Hepatic stellate cell (primary cell): ENCODE results near the gene CPSF4.
A peak's percentile ranks its signal among the peaks of the same experiment; 100 is the strongest.

Experiments
- DNase-seq: peaks from one replicate; pipeline ENCODE4 v3.0.0; 2011; ENCODE audit warnings: low spot score

Gene CPSF4

DNA sequence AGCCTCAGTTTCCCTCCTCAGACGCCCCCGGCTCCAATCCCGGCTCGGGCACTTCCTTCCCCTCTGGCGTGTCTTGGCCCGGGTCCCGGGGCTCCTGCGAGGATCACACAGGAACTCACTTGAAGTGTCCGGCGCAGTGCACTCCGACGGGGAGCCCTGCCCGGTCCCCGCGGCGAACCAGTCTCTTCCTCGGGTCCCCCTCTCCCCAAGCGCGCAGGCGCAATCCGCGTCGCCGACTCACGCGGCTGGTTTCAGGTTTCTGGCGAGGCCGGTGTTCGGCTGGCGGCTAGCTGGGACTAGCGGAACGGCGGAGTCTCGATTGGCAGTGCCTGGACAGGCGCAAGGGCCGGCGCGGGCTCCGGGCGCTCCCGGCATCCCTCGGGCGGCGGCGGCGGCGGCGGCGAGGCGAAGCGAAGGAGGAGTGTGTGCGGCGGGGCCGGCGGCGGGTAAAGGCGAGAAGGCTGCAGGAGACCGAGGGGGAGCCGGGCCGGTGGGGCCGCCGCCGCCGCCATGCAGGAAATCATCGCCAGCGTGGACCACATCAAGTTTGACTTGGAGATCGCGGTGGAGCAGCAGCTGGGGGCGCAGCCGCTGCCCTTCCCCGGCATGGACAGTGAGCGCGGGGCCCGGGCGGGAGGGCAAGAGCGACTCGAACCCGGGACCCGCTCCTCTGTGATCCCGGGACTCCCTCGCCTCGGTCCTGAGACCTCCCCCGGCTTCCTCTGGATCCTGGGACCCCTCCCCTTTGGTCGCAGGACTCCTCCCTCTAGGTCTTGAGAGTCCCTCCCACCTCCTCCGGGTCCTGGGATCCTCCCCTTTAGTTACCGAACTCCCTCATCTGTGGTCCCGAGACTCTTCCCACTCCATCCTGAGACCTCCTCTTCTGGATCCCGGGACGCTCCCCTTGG is at the start of gene CPSF4, which contains the start of gene PTCD1:
Gene CPSF4 (plus strand): TSS at position 371 of the 908 bp plus-strand sequence. CDS start 140 bp downstream, at position 511.
Gene PTCD1 (minus strand): TSS at position 226 of the 908 bp plus-strand sequence. CDS start 3,556 bp downstream, outside the sequence.
- DNase-seq, result peak; percentile 100

DNA sequence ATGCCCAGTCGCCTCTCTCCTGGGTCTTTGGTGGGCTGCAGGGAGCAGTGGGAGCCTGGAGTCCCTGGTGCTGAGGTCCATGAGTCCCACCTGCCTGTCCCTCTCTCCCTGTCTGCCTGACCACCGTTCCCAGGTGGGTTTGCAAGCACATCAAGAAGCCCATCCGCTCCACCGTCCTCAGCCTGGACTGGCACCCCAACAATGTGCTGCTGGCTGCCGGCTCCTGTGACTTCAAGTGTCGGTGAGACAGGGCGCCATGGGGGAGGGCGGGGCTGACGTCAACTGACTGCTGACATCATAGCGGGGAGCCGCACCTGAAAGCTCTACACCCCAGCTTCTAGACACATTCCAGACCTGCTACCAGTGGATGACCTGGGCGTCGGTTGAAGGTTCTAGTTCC is 49.0 kb upstream of the CPSF4 start:
- no peak for DNase-seq

DNA sequence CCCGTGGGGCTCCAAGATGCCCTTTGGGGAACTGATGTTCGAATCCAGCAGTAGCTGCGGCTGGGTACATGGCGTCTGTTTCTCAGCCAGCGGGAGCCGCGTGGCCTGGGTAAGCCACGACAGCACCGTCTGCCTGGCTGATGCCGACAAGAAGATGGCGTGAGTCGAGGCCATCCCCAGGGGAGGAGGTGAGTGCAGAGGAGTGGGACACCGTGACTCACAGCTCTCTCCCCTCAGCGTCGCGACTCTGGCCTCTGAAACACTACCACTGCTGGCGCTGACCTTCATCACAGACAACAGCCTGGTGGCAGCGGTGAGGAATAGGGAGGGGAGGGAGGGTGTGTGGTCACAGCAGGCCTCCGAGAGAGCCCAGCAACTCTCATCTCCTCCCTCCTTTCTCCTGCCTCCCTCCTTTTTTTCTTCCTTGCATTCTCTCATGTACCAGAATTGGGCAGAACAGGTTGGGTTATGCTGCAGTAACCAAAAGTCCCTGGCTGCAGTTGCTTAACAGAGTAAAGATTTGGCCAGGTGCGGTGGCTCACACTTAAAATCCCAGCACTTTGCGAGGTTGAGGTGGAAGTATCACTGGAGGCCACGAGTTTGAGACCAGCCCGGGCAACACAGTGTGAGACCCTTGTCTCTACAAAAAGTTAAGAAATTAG is 47.7 kb upstream of the CPSF4 start:
- no peak for DNase-seq

DNA sequence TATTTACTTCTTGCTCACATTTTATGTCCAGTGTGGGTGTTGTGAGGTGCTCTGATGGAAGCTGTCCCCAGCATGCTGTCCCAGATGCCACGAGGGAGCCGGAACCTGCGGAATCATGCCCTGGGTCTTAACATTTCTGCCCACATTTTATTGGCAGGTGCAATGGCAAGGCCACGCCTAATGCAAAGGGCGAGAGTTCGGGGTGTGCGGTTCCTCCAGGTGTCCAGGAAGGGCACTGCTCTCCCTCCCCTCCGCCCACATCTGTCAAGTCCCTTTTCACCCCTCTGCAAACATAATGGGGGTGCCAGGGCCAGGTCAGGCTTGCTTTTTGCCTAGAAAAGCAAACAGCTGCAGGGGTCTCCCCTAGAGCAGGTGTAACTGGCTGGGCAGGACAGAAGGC is 46.7 kb upstream of the CPSF4 start:
- DNase-seq, result no peak

DNA sequence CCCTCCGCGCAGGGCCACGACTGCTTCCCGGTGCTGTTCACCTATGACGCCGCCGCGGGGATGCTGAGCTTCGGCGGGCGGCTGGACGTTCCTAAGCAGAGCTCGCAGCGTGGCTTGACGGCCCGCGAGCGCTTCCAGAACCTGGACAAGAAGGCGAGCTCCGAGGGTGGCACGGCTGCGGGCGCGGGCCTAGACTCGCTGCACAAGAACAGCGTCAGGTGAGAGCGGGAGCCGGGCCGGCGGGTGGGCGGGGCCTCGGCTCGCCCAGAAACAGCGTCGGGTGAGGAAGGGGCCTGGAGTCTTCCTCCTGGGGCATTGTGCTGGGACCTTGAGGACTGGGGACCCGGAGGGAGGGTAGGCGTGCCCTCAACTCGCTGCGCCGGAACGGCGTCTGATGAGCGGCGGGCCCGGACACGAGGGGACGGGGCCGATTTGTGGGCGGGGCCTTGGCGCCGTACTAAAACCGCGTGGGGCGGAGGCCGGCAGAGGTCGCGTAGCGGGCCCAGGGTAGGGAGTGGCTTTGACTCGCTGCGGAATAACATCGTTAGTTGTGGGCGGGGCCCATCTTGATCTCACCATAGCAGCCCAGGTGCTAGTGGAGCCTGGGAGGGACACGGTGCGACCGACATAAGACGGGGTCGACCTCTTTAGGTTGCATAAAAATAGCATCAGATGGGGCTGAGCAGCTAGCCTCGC is 45.9 kb upstream of the CPSF4 start:
- DNase-seq, result no peak

DNA sequence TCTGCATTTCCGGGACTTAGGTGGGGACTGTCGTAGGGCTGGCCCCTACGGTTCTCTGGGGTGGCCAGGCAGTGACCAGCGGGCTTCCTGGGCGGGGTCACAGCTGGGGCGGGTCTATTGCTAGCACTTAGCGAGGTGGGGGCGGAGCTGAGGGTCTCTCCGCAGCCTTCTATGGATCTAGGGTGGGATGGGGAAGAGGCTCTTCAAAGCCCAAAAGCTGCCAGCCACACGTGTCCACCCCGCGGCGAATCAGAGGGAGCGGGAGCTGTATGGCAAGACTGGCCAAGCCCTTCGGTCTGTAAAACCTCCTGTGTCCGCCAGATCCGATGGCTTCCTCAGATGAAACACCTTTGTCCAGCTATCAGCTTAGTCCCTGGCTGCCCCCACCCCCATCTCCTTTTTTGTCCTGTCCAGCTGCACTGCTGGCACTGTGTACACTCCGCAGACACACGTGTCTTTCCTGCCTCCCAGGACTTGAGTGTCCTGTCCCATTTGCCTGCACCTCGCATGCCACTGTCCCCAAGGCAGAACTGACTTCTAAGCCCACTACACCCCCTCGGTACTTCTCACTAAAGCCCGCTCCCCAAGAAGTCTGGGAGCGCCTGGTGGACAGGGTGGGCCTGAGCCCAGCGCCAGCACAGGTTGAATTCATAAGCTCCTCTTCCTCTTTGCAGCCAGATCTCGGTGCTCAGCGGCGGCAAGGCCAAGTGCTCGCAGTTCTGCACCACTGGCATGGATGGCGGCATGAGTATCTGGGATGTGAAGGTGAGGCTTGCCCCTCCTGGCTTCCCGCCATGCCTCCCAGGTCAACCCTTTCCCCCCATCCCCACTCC is 45.2 kb upstream of the CPSF4 start:
- DNase-seq, result no peak

DNA sequence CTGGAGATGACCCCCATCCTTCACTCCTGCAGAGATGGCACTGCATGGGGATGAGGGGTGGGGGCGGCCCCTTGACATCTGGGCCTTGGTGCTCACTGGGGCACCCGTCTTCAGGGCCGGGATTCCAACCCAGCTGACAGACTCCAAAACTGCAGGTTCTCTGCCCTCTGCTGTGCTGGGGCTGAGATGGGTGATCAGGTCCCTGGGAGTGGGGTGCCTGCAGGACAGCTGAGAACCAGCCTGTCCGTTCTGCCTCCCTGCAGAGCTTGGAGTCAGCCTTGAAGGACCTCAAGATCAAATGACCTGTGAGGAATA is 44.6 kb upstream of the CPSF4 start:
- DNase-seq, result no peak

DNA sequence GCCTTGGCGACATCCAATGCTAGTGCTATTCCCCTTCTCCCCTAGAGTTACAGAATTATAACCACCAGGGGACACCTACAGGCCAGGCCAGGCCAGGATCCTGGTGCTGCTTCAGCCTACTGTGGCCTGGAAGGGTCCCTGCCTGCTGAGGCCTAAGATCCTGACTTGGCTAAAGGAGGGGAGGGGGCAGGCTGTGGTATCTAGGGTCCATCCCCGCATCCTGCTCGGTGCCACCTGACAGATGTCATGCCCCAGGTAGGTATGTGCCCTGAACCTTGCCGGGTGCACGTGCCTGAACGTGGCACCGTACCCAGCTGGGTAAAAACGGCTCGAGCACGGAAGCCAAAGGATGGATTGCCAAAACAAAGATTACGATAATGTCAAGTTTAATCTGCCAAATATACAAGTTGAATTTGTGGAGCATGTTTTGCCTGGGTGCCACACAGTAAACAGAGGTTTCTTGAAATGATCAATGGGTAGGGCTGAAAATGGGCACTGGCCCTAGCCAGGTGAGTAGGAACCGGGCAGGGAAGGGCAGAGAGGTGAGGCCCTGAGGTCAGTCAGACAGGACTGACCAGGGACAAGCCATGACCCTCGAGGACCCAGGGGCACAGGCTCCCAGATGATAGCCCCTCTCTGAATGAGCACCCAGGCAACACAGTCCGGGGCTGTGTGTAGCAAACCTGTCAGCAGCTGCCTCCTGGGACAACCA is 43.0 kb upstream of the CPSF4 start:
- no peak for DNase-seq

DNA sequence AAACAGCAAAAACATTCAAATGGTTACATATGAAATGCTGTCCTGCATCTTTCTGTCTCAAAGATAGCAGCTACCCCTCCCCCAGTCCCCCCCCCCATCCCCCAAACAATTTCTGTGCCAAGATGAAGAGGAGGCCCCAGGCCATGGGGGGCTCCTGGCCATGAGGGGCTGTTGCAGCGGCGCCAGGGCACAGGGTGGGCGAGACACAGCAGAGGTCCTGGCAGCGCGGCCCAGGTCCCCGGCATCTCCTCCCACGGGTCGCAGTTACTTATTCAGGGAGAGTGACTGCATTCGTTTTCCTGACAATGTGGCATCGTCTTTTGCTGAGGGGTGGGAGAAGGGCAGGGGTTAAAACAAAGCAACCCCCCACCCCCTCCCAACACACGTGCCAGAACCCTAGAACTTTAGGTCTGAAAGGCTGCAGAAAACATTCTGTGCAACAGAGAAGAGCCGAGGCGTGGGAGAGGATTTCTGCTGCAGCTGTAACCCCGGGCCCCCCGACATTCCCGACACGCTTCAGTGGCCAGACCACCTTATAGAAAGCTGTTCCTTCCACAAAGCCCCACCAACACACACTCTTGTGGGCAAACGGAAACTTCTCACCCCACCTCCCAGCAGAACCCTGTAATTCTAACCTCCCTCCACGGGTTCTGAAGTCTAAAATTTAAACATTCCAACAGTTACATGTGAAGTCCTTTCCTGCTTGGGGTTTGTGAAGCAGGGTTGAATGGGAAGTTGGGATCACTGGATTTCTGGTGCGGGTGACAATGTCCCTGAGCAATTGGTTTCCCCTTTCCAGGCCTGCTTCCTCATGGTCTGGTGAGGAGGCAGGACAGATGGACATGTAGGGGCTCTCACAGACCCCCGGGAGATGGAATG is 42.1 kb upstream of the CPSF4 start:
- DNase-seq, result no peak

DNA sequence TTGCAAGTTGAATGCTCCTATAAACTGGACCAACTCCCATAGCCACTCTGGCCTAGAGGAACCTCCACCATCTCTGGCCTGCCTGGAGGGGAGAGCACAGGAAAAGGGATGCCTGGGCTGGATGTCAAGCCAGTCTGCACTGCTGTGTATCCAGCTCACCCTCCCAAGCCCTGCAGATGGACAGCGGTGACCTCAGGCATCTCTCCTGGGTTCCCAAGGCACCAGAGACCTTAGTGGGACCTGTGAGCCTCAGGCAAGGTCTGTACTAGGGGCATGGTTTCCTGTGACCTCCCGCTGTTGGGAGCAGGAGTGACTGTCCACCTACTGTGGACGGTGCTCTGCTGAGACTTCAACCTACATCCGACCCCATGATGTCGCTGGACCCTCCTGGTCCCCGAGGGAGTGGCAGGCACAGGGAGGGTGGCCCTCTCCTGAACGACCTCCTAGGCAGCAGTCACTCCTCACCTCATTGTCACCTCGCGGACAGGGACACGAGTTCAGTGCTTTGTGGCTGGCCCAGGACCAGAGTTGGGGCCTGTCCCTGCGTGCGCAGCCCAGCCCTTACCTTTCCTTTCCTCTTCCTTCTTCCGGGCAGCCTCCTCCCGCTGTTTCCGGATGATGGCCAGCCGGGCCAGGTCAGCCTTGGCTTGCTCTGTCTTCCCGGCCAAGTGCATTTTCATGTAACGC is 41.3 kb upstream of the CPSF4 start:
- no peak for DNase-seq

DNA sequence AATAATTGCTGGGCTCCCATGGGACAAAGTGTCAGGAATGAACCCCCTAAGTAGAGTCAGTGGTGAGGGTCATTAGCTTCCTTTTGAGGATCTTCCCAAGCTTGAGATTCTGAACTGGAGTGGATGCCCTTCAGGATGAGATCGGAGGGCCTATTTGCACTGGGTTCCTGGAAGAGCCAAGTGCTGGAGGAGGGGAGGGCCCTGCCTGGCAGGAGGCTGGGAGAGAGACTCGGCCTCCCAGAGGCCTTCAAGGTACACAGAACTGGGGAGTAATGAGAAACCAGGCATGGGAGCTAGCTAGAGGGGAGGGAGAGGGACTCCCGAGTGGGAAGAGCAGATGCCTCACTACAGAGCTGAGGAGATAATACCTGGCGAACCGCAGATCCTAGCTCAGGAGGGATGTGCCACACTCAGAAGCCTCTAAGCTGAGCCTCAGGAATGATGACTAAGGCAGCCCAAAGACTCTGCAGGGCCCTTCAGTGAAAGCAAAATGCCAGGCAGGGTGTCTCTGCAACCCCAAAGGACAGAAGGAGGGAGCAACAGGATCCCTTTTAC is 39.8 kb upstream of the CPSF4 start:
- no peak for DNase-seq

DNA sequence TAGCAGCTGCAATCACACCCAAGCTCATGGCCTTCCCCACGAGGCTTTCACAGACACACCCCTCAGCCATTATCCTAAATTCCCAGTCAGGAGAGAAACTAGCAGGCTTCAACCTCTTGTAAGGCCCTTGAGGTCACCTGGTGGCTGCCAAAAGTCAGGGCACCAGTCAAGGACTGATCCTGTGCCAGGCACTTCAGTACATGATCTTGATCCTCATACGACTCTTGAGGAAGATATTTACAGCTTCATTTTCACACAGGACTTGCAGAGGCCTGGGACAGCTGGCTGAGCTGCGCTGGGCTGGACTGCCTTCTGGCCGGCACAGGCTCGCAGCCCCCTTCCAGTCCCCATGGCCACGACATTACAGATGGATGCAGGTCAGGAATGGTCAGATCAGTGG is 39.1 kb upstream of the CPSF4 start:
- DNase-seq, result no peak

DNA sequence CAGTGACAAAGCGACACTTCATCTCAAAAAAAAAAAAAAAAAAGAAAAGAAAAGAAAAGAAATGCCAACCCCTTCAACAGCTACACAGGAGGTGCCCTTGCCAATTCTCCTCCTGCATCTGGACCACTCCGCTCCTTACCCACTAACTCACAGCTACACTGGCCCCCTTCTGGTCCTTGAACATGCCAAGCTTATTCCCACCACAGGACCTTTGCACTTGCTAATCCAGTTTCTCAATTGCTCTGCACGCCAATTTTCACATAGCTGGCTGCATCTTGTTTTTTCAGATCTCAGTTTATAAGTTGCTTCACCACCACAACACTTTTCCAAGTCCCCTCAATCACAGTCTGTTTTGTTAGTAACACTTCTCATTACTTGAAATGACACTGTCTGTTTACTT is 35.9 kb upstream of the CPSF4 start:
- no peak for DNase-seq

DNA sequence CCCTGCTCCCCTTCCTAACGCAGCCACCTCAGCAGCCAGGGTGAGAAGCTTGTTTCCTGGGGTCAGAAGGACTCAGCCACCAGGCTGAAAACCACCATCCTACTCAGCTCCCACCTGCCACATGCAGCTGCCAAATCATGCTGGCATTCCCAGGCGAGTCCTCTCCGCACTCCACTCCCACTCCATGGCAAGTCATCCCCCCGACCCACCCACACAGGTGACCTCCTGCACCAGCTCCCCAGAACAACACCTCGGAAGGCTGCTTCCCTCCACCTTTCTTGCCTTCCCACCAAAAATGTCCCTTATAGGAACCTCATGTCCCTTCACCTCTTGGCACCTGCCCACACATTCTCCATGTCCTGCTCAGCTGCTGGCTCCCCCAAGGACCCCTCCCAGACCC is 35.0 kb upstream of the CPSF4 start:
- DNase-seq, result no peak

DNA sequence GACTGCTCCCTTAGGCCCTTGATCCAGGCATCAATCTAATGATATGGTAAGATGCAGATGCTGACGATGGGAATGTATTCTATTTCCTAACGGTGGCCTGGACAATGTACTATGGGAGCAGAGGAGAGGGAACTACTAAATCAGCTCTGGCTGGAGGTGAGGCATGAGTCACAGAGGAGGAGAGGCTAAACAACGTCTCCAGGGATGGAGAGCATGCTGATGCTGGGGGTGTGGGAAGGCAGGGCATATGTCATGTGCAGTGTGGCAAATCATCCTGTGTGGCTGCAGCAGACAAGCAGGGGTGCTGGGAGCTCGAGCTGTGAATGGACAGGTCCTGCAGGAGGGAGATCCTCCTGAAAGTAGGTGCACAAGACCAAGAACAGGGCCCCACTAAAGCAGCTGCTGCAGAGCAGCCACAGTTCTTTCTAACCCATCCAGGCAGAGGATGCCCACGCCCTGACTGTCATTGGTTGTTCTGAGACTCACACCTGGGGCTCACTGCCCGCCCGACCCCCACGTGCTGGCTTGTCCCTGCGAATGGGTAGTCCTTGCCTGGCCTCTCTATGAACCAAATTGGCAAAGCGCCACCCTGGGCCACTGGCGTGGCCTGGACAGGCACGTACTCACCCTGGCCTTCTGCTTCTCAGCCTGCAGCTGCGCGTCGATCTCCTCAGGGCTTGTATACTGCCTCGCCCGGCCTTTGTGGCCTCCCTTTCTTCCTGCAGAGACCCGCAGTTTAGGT is 34.3 kb upstream of the CPSF4 start:
- peak; percentile 47 for DNase-seq

DNA sequence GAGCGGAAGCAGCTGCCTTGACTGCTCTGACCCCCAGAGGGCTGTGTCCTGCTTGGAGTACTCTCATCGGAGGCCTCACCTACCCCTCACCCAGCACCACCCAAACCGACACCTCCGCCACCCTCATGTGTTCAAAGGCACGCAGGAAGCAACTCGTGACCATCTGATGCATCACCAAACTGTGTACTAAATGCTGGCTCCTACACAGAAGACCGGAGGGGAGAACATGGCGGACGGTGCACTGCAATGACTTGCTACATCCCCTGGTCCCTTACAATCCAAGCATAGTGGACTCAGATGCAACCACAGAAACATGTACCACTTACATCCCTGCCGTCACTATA is 33.8 kb upstream of the CPSF4 start:
- no peak for DNase-seq

DNA sequence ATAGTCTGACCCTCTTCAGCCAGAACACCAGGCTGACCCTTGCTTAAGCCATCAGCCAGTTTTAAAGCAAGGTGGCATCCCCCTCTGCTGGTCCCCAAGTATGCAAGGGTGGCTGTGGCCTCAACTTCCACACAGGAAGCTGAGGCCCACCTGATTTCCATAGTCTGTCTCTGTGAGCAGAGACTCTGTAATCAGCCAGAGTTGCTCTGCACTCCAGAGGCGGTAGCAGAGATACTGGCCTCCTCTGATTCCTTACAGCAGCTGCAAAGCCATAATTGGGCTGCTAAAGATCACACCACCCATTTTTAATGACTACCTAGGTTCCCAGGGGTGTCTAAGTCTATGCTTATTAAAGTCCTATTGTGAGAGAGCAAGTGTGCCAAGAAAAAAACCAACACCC is 32.2 kb upstream of the CPSF4 start:
- DNase-seq, result no peak

DNA sequence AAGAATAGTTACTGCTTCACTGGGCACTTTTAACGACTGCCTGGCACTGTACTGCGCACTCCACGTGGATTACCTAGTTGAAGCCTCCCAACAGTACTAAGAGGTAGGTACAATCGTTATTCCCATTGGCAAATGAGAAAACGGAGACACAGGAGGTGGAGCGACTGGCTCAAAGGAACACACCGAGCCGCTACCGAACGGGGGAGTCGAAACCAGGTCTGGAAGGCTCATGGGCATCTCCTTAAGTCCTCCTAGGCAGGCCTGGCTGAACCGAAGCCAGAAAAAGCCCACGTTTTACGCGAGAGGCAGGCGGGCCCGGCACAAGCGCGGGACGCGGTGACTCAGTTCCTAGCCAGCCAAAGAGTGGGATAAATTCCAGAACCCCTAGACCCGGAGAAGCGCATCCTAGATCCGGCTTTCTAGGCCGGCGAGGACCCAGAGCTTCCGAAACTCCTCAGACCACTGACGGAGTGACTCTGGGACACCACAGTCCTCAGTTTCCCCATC is 30.8 kb upstream of the CPSF4 start:
- peak; percentile 88 for DNase-seq
